Pancreas (tissue), 10 donors: ENCODE data around the gene KLF1. TPM values are rescaled to one million over a fixed set of nuclear protein-coding genes. Genes with fewer than 3 reads are reported as not detected.

ENCODE experiments used
- ATAC-seq, 4 donors: fragments of 200-7000 bp; cut with Tn5 transposase; one replicate each; pipeline versions ENCODE4 v1.8.0 to v1.9.1; 2020; ENCODE audit warnings: mild to moderate bottlenecking in 4 of 4, moderate library complexity in 4 of 4
- DNase-seq, 6 donors: peaks; one replicate each; pipeline ENCODE4 v3.0.0-alpha.2; 2020
- FAIRE-seq: peaks from 2 replicates; lab custom pipeline; 2012; peaks lifted over from hg19 to GRCh38; lab: Jason Lieb, UNC
- H3K27ac ChIP-seq, 4 donors: fragments of 200-600 bp; sonication (generic); 1 replicate in 3 of 4; 2 replicates in 1 of 4; pipeline versions ENCODE4 v1.5.0 to v1.8.0; 2020
- H3K27me3 ChIP-seq, 4 donors: fragments of 200-600 bp; one replicate each; pipeline ENCODE4 v1.8.0; 2021
- H3K36me3 ChIP-seq, 3 donors: fragments of 200-600 bp; sonication (generic) in 1 of 3; one replicate each; pipeline versions ENCODE4 v1.5.0 to v1.8.0; 2020 to 2021
- H3K4me1 ChIP-seq, 3 donors: fragments of 200-600 bp; one replicate each; pipeline ENCODE4 v1.8.0; 2021
- H3K4me3 ChIP-seq, 4 donors: fragments of 200-600 bp; sonication (generic) in 2 of 4; one replicate each; pipeline versions ENCODE4 v1.5.0 to v1.8.0; 2020 to 2021
- H3K9me3 ChIP-seq, 4 donors: fragments of 200-600 bp; one replicate each; pipeline ENCODE4 v1.8.0; 2021
- CTCF ChIP-seq, 4 donors: fragments of 200-600 bp; sonication (generic) in 3 of 4; IDR thresholded peaks; one replicate each; pipeline versions ENCODE4 v1.5.0 to v1.8.0; 2021; ENCODE audit warnings: antibody characterized with exemption in 4 of 4
- WGBS, 2 donors: extraction: QIAGEN DNeasy Blood & Tissue Kit; methylation state at CpG; one replicate each; pipeline ENCODE4 v1.1.7; 2013; 5-methylcytosine and 5-hydroxymethylcytosine counted together
- intact Hi-C, 3 donors: fragments of 100-400 bp; cut with DNase I; formaldehyde crosslinking; loops; one replicate each; pipeline versions ENCODE4 v1.11.1 to v1.14.2; 2022
- polyA plus RNA-seq, 2 donors: library from polyadenylated mRNA; stranded (reverse); fragments of 200-250 nt; gene quantifications; one replicate each; pipeline ENCODE4 v1.2.3, GENCODE V29; 2013
- total RNA-seq, 6 donors: library from RNA; stranded (reverse); fragmentation: NEBNext Ultra II Directional in 4 of 6; extraction: Animal tissue kit (Norgen Biotek cat#: 25700) in 4 of 6; gene quantifications; one replicate each; pipeline versions ENCODE4 v1.2.1 to v1.2.4, GENCODE V29; 2021 to 2023
- donor health status: healthy with polysubstance abuse.
- donor health status: DM: no; HTN: no; CAD: no; lungs with moderate emphysema.
- donor health status: DM: no; HTN: no; CAD: no.
- donor health status: control.
- donor health status: control.
- donor health status: Bipolar disorder and iron deficiency.
- donor health status: DM: yes; HTN: yes; CAD: no.
- donor health status: DM: no; HTN: no; CAD: no.
- donor health status: DM: no; HTN: no; CAD: no.
- donor health status: DM: yes; HTN: yes; CAD: no.

Gene KLF1
- total and polyA plus RNA-seq, 8 donors: 0.12 to 0.22 TPM; not detected in 6

- intact Hi-C loops: no loop called here
- H3K27me3 ChIP-seq: no peaks in the 10 kb centered on the region
- no peak for TF ChIP-seq CTCF (IDR thresholded peaks at IDR 0.05)
- FAIRE-seq: no peak
- no peaks in the 10 kb centered on the region for H3K4me1 ChIP-seq
- H3K27ac ChIP-seq: peak overlapping the region in 3 of 4 donors; percentile 17 to 46 (median 43)
- H3K4me3 ChIP-seq: peak overlapping the region; percentile 15 to 51 (median 33)
- WGBS, 2 donors: 8 to 9% methylated on average over 47 to 53 of the region's 53 CpGs
- H3K9me3 ChIP-seq: no peaks in the 10 kb centered on the region
- DNase-seq: peak in 1 of 6 donors; percentile 76
- H3K36me3 ChIP-seq: no peaks in the 10 kb centered on the region
- peak in 2 of 4 donors; percentile 0 to 4 for ATAC-seq
Measured at GRCh38 chr19:12885749-12886650, 1.0 kb downstream of the KLF1 start.

- Histone ChIP-seq H3K27me3 (no peaks in the 10 kb centered on the region), H3K4me1 (no peaks in the 10 kb centered on the region), H3K36me3 (no peaks in the 10 kb centered on the region), H3K9me3 (no peaks in the 10 kb centered on the region), H3K27ac (peak overlapping the region in 3 of 4 donors; percentile 17 to 46 (median 43)), H3K4me3 (peak overlapping the region; percentile 15 to 51 (median 33))
- FAIRE-seq: no peak
- intact Hi-C loops: no loop called here
- 2% methylated on average over 69 to 73 of the region's 73 CpGs for WGBS, 2 donors
- ATAC-seq: peak; percentile 53 to 77 (median 74)
- peak; percentile 9 to 62 (median 49) for TF ChIP-seq CTCF (IDR thresholded peaks at IDR 0.05)
- DNase-seq: peak; percentile 88 to 97 (median 92)
Measured at GRCh38 chr19:12884926-12885748, 1.9 kb downstream of the KLF1 start.

- intact Hi-C loops: no loop called here
- WGBS, 2 donors: 67 to 78% methylated on average over 12 of the region's 12 CpGs
- peak overlapping the region in 1 of 4 donors; percentile 51 for H3K4me3 ChIP-seq
- H3K27ac ChIP-seq: peak overlapping the region in 2 of 4 donors; percentile 43 to 46
- no peak for ATAC-seq
- no peak for FAIRE-seq
- H3K9me3 ChIP-seq: no peaks in the 10 kb centered on the region
- DNase-seq: no peak
- TF ChIP-seq CTCF (IDR thresholded peaks at IDR 0.05): no peak
- no peaks in the 10 kb centered on the region for H3K36me3 ChIP-seq
- H3K27me3 ChIP-seq: no peaks in the 10 kb centered on the region
- no peaks in the 10 kb centered on the region for H3K4me1 ChIP-seq
Measured at GRCh38 chr19:12884627-12884925, 2.4 kb downstream of the KLF1 start.

- FAIRE-seq (no peak), DNase-seq (no peak), ATAC-seq (no peak)
- Histone ChIP-seq H3K4me3 (no peak overlapping the region), H3K4me1 (no peaks in the 10 kb centered on the region), H3K36me3 (no peaks in the 10 kb centered on the region), H3K27me3 (no peaks in the 10 kb centered on the region), H3K27ac (no peak overlapping the region), H3K9me3 (no peaks in the 10 kb centered on the region)
- intact Hi-C loops: no loop called here
- no peak for TF ChIP-seq CTCF (IDR thresholded peaks at IDR 0.05)
- 97% methylated on average over 3 of the region's 3 CpGs for WGBS, 2 donors
Measured at GRCh38 chr19:12884202-12884601, 2.8 kb downstream of the KLF1 start.
